Head of caudate nucleus (tissue), 42 donors: ENCODE results near the gene AMBN.
"Not testable (repeated sequence)": the region's sequence is repeated elsewhere in the genome, so short reads cannot be mapped to it uniquely, and the experiment has no call there.

Source experiments
- DNase-seq, 42 donors: peaks; one replicate each; pipeline versions ENCODE4 v3.0.0 to v3.0.0-alpha.2; 2020 to 2021; ENCODE audit warnings: mixed read lengths in 7 of 42
- intact Hi-C: fragments of 100-400 bp; cut with DNase I; formaldehyde crosslinking; loops from one replicate; pipeline ENCODE4 v1.15.0; 2022

The AMBN gene

GRCh38 chr4:70603856-70604255, 11.8 kb downstream of the AMBN start:
- DNase-seq, result no peak
- intact Hi-C loops, result no loop called here

DNA sequence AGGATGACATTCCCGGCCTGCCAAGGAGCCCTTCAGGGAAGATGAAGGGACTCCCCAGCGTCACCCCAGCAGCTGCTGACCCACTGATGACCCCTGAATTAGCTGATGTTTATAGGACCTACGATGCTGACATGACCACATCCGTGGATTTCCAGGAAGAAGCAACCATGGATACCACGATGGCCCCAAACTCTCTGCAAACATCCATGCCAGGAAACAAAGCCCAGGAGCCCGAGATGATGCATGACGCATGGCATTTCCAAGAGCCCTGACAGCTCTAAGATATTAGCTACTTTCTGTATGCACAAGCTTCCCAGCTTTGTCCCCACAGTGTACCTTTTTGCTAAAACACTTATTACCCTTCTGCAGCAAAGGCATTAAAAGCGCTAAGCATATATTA, 14.4 kb downstream of the AMBN start:
- intact Hi-C loops, result no loop called here
- no peak for DNase-seq

DNA sequence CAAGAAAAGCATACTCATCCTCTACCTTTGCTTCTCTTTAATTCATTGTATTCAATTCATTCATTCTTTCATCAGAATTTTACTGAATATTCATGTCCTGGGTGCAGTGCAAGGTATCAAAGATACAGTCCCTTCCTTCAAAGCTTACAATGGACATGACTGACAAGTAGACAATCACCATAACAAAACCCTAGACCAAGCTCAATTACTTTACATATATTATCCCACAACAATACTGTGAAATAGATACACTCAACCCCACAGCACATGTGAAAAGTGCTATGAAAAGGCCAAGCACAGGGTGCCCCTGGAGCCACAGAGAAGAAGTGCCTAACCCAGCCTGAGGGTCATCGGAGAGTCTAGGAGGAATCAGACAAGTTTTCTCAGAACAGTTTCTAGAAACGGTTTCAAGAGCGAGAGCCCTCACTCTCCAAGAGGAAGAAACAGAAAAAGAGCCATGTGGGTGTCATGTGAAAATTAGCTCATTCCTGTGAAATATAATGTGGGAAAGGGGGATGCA, 15.3 kb downstream of the AMBN start:
- no peak for DNase-seq
- intact Hi-C loops, result no loop called here

- DNase-seq, result no peak
- intact Hi-C loops, result no loop called here
Measured at GRCh38 chr4:70608324-70608723, 16.3 kb downstream of the AMBN start.

GRCh38 chr4:70613306-70614183, 21.5 kb downstream of the AMBN start:
- no peak for DNase-seq
- intact Hi-C loops, result no loop called here

DNA sequence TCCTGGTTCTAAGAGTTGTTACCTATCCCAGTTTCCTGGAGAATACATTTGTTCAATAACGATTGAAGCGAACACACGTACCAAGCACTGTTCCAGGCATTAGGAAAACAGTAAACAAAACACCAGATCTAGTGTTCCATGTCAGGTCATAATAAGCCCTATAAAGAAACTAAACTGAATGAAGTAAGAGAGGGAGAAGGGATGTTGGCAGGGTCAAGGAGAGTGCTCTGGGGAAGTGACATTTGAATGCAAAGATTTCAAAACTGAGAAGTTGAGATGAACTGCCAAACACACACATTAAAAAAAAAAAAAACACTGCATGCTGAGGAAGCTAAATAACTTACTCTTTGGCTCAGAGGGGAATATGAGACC, 22.1 kb downstream of the AMBN start:
- intact Hi-C loops, result no loop called here
- DNase-seq, result no peak

GRCh38 chr4:70619288-70619687, 27.2 kb downstream of the AMBN start:
- intact Hi-C loops, result no loop called here
- DNase-seq, result no peak

DNA sequence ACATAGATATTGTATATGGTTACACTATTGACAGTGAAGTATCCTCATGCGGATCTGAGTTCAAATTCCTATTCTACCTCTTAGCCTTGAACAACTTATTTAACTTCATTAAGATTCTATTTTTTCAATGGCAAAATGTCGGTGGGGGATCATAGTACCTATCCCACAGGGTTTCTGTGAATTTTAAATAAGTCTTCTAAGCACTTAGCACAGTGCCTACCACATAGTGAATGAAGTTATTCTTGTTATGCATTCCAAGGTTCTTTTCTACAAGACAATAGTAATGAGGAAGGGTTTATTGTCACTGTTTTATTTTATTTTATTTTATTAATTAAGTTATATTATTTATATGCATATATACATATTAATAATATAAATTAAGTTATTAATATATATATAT, 27.7 kb downstream of the AMBN start:
- DNase-seq, result no peak
- intact Hi-C loops, result no loop called here

GRCh38 chr4:70623323-70623722, 31.3 kb downstream of the AMBN start:
- intact Hi-C loops, result no loop called here
- no peak for DNase-seq

GRCh38 chr4:70624226-70624793, 32.3 kb downstream of the AMBN start:
- intact Hi-C loops, result no loop called here
- no peak for DNase-seq

DNA sequence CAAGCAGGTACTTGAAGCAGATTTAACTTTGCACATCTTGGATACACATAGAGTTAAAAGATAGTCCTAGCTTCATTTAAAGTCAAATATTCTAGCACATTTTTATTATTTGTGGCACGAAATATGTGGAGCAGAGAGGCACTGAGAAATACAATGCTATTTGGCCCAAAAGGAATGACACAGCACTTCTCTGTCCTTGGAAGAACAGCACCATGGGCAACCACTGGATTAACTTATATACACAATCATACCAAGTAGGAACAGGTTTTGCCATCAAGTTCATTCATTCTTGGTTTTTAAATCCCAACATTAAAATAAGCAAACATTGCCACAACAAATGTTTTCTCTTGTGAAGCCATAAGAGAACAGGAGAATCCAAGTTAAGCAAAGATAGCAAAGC, 35.6 kb downstream of the AMBN start:
- no peak for DNase-seq
- intact Hi-C loops, result no loop called here

- intact Hi-C loops, result no loop called here
- DNase-seq, result no peak
Measured at GRCh38 chr4:70628444-70628843, 36.4 kb downstream of the AMBN start, which contains the start of gene ENAM. TSS of gene ENAM (plus strand) at chr4:70628744. CDS start at chr4:70629501, 757 bp downstream.

GRCh38 chr4:70629469-70630090, 37.5 kb downstream of the AMBN start:
- no peak for DNase-seq
- intact Hi-C loops, result no loop called here

GRCh38 chr4:70630162-70630561, 38.1 kb downstream of the AMBN start:
- no peak for DNase-seq
- intact Hi-C loops, result no loop called here

- DNase-seq, result no peak
- intact Hi-C loops, result no loop called here
Measured at GRCh38 chr4:70632028-70632427, 40.0 kb downstream of the AMBN start.

- DNase-seq, result no peak
- intact Hi-C loops, result no loop called here
Measured at GRCh38 chr4:70634482-70634881, 42.4 kb downstream of the AMBN start.

DNA sequence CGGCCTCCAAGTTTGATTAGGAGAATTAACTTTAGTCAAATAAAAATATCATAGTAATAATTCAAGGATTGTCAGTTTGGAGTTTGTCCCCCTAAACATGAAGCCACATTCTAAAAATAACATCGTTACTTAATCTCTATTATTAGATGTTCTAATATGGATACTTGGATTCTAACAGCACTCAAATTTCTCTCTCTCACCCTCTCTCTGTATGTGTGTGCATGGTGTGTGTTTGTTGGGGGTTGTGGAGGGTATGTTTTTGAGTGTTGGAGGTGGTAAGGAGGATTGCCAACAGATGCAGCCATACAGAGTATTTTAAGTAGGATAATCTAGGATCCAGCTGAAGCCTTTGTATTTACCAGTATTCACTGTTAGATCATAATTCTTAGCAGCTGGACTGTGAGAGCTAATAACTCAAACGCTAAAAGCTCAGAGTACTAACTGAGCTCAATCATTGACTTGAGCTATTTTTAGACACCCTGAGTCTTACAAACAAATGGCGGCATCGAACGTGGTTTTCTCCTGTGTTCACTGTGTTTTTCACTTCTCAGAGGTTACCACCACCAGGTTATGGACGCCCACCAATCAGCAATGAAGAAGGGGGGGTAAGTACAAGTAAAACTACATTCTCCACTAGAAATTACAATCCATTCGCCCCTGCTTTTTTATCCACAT, 45.3 kb downstream of the AMBN start:
- DNase-seq, result no peak
- intact Hi-C loops, result no loop called here

- DNase-seq, result no peak
- intact Hi-C loops, result no loop called here
Measured at GRCh38 chr4:70640192-70640591, 48.1 kb downstream of the AMBN start.

DNA sequence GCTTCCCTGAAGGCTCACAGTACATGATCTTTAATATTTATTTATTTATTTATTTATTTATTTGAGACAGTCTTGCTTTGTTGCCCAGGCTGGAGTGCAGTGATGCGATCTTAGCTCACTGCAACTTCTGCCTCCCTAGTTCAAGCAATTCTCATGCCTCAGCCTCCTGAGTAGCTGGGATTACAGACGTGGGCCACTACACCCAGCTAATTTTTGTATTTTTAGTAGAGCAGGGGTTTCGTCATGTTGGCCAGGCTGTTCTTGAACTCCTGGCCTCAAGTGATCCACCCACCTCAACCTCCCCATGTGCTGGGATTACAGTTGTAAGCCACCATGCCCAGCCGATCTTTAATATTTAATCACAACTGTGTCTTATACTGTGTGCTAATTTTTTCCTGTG, 58.7 kb downstream of the AMBN start:
- DNase-seq, intact Hi-C loops: not testable (repeated sequence)
